Smooth muscle cell of the pulmonary artery (primary cell): ENCODE results near the gene BCAP29. TPM values are rescaled to one million over a fixed set of nuclear protein-coding genes. Genes with fewer than 3 reads are reported as not detected.

Experiments
- total RNA-seq: library from RNA; depleted of rRNA; stranded (reverse); fragments of >200 nt; gene quantifications from 2 replicates; pipeline ENCODE4 v1.2.3, GENCODE V29; 2014

The BCAP29 gene
- 45.7 and 45.9 TPM in 2 replicates for total RNA-seq

GRCh38 chr7:107579885-107580715 lies at the start of gene BCAP29:
Gene BCAP29 (plus strand): TSS chr7:107580246. CDS start chr7:107580773, 527 bp downstream.

GRCh38 chr7:107563775-107564552 lies 16.1 kb upstream of the BCAP29 start, which contains the start of the genes COG5 and DUS4L:
Gene COG5 (minus strand): TSS chr7:107563920. CDS start chr7:107563896, 24 bp downstream.
Gene DUS4L (plus strand): TSS chr7:107563971. CDS start chr7:107567071, 3,100 bp downstream.

GRCh38 chr7:107660381-107661080 lies 80.5 kb downstream of the BCAP29 start, which contains the start of gene SLC26A4:
Gene SLC26A4 (plus strand): TSS chr7:107660828. CDS start chr7:107661642, 814 bp downstream.

Other genes with a start within 250 kb of the BCAP29 start
- not detected in 2 replicates for gene GPR22, start 110.2 kb upstream of the BCAP29 start, total RNA-seq
- 51.6 and 59.3 TPM in 2 replicates for gene COG5, start 16.3 kb upstream of the BCAP29 start, total RNA-seq
- gene DUS4L, start 16.3 kb upstream of the BCAP29 start, total RNA-seq, result 5.5 and 7.9 TPM in 2 replicates
- 0.56 and 1.2 TPM in 2 replicates for gene SLC26A4, start 80.6 kb downstream of the BCAP29 start, total RNA-seq
- 11.1 and 14.9 TPM in 2 replicates for gene CBLL1, start 163.9 kb downstream of the BCAP29 start, total RNA-seq
- gene SLC26A3, start 223.0 kb downstream of the BCAP29 start, total RNA-seq, result not detected in 2 replicates